GM18870 (cell line): ENCODE data around the gene FAM25G.

ENCODE experiments used
- ATAC-seq: cut with Tn5 transposase; IDR thresholded peaks from one replicate; pipeline ENCODE4 v1.9.1; 2021; ENCODE audit warnings: moderate library complexity; ENCODE audit not compliant: unreplicated experiment

FAM25G gene

DNA sequence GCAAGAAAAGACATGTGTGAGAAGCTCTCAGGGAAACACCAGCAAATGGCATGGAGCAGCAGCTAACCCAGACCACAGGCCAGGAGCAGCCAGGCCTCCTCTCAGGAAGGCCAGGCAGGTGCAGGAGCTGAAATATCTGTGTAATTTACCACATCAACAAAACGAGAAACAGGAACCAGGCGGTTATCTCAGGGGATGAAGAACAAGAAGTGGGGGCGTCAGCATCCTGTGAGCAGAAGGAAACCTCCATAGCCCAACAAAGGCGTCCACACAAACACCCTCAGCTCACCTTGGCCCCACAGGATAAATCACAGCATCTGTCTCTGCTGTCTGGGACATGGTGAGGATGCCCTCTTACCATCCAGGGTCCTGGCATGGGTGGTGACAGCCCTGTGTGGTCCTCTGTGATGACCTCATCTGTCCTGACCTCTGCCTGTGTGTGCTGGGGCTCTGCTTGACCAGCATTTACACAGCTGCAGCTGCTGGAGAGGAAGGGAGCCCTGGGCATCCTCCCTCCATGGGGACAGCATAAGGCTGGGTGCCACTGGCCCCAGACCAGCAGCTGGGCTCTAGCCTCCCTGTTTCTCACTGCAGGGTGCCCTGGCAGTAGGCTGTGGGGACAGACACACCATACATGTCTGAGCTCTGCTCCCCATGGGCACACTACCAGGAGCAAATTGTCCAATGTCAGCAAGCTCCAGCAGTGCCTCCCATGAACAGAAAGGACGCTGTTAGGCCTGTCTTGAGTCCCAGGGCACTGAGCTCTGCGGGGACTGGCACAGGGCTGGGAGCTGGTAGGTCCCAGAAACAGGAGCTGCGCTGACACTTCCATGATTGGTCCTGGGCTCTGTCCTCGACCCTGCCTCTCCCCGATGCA lies 42.2 kb downstream of the FAM25G start:
- ATAC-seq, result no peak

DNA sequence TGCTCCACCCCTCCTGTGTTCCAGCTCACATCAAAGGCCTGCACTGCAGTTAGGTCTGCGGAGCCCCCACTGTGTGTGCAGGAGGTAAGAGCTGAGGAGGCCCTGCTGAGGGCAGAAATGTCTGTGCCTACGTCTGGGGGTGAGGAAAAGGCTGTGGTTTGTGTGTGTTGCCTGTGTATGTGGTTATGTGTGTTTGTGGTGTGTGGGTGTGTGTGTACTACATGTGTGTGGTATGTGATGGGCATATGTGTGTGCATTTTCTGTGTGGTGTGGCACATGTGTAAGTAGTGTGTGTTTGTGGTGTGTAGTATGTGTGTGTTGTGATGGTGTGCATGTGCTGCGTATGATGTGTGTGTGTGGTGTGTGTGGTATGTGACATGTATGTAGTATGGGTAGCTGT lies 43.8 kb downstream of the FAM25G start:
- no peak for ATAC-seq

DNA sequence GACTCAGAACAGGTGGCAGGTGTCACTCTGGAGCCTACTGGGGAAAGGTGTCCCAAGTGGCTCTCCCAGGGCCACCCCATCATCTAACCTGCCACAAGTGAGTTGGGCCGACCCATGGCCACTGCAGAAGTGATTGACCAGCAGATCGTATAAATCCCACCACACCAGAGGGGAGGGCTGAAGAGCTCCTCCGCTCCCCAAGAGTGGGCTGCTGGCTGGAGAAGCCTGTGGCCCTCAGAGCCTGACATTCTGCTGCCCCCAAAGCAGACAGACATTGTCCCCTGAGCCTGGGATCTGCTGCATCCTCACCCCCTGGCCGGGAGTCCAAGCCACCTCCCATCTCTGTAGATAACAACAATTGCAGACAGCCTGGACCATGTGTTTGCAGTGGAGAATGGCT lies 44.3 kb downstream of the FAM25G start:
- ATAC-seq, result no peak

DNA sequence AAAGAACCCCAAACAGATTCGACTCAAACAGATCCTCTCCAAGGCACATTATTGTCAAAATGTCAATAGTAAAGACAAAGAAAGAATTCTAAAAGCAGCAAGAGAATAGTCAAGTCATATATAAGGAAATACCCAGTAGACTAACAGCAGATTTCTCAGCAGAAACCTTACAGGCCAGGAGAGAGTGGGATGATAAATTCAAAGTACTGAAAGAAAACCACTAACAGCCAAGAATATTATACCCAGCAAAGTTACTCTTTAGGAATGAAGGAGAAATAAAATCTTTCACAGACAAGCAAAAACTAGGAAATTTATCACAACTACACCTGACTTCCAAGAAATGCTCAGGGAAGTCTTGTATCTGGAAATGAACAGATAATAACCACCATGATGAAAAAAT lies 45.8 kb downstream of the FAM25G start:
- ATAC-seq, result no peak

DNA sequence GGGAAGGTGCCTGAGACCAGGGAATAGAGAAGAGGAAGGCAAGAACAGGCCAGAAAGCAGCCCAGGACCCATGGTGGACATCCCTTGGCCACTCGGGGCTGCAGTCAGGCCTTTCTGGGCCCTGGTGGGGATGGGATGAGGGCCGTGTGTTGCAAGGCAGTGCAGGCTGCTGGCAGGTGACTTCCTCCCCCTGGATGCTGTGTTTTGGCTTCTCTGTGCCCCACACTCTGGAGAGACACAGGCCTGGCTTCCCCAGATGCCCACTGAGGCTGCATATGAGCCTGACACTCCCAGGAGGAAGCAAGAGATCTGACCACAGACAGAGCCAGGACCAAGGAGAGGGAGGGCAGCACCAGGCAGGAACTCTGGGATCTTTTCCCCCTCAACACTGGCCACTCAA lies 47.5 kb downstream of the FAM25G start:
- no peak for ATAC-seq

DNA sequence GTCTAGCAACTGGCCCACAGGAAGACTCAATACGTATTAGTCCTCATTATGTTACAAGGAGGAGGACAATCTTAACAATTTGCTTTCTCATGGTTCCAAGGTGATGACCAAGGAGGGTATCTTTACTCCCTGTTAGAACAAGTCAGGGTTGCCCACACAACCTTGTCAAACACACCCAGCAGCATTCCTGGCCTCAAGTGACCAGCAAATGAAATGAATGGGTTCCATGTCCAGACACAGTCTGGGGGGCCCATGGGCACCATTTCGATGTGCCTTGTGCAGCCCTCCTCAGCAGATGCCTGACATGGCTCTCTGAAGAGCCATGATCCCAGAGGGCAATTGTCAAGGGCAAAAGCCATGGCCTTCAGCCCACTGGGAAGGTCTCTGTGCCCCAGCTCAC lies 48.4 kb downstream of the FAM25G start:
- ATAC-seq, result no peak

DNA sequence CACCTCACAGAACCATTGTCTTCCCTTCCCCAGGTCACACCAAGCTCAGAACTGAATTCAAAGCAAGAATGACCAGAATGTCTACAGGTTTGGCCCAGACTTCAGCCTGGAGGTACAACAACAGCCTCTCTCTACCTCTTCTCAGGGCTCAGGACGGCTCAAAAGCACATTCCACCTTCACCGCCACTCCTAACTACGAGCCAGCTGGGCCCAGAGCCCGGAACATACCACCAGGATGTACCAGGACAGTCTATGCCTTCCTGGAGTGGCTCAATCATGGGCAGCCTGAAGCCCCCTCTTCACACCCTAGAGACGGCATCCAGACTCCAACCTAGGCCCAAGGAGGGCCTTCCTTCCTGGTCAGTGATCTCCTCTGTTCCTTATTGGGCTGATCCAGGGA lies 49.1 kb downstream of the FAM25G start:
- no peak for ATAC-seq

DNA sequence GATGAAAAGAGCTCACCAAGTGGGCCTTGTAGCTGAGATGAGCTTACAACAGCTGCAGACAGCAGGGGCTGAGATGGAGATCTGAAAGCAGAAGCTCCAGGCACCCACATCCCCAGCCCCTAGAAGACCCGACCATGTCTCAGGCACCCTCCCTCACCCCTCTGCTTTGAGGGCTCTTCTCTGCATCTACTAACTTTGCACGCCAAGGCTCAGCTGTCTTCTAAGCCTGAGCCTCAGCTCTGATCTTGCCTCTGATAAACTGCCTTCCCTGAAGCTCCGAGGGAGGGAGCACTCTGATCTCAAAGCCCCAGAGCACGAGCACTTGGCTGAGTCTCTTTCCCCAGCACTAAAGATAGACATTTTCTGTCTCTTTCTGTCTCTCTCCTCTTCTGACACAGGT lies 49.6 kb downstream of the FAM25G start:
- ATAC-seq, result no peak

DNA sequence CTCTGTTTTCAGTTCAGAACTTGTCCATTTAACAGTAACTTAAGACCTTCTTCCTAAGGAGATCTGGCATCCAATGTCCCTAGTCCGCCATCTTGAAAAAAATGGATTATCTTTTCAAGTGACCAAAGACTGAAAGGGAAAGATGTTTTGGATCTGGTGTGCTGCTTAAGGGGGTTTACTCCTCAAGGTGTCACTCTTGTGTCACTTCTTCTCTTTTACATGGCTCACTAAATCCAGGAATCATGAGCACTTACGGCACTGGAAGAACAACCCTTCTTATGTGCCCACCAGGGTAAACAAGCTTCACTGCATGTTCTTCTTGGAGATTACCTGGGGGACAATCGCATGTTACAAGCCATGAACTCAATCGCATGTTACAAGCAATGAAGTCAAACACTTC lies 51.3 kb downstream of the FAM25G start:
- ATAC-seq, result no peak

DNA sequence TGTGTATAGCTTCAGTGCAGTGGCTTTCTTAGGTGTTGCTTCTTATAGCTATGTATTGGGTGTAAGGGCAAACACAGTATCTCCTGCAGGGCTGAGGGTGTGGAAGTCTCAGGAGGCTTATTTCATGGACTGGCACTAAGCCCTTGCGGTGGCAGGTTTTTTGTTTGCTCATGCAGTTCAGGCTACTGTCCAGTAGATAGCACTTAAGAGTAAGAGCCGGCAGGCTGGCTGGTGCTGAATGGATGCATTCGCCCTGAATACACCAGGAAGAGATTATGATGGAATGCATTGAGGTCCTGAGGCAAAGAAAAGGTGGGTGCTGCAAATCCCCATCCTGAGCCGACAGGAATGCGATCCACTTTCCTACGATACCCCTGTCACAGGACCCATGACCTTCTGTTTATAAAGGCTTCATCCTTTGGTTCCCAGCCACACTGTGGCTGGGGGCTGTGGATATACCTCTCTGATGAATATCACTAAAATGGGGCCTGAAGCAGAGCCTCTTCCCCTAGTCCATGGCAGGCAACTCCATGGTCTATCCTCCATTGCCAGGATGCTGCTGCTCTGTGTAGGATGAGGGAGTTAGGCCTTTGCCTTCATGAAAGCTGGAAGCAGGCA lies 52.5 kb downstream of the FAM25G start:
- no peak for ATAC-seq
